HG03378 (cell line): Measurements from ENCODE around the gene TRABD2B.
"Not testable (repeated sequence)": the region's sequence is repeated elsewhere in the genome, so short reads cannot be mapped to it uniquely, and the experiment has no call there.

Experiments
- ATAC-seq: cut with Tn5 transposase; IDR thresholded peaks from one replicate; pipeline ENCODE4 v1.9.1; 2021; ENCODE audit warnings: mild to moderate bottlenecking, moderate library complexity; ENCODE audit not compliant: unreplicated experiment

Gene TRABD2B

GRCh38 chr1:47970882-47971281, 26.3 kb downstream of the TRABD2B start:
- no peak for ATAC-seq

DNA sequence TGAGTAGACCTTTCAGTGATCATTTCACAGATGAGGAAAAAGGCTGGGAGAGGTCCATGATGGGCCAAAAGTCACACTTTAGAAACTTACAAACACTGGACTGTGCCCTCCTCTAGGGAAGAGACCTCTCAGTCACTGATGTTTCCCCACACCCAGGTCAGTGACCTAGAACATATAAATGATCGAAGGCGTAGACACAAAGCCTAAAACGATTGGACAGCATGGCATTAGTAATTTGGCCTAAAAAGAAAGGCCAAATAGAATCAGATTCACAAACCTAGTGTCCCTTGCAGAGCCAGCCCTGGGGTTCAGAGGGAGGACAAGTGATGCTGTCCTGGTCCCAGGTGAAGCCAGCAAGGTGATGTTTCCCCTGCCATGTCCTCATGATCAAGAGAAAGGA, 27.7 kb downstream of the TRABD2B start:
- no peak for ATAC-seq

GRCh38 chr1:47968556-47968888, 28.7 kb downstream of the TRABD2B start:
- ATAC-seq, result no peak

DNA sequence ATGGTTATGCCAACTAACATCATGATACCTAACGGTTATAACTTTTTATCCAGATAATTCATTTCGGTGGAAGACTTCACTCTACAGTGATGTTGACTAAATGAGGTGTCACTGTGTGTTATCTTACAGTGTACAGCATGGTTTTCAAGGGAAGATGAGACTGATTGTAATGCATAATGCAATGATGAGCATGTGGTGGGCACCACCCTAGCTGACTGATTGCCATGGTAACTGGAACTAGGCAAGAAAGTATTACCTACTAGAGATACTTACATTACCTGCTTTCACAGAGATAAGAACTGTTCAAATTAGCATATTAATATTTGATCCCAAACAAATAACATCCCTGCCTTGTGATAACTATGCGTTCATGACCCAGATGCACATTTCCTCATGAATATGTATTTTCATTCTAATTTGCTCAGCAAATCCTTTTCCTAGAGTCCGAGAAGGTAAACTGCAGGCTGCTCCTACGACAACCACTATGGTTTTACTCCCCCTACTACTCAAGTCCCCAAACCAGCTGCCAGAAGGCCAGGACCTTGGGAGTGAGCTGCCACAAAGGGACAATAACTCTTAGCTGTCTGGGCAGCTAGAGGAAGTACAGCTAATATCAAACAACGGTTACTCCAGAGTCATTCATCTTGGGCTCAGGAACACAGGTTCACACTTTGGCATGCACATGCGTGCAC, 29.2 kb downstream of the TRABD2B start:
- no peak for ATAC-seq

DNA sequence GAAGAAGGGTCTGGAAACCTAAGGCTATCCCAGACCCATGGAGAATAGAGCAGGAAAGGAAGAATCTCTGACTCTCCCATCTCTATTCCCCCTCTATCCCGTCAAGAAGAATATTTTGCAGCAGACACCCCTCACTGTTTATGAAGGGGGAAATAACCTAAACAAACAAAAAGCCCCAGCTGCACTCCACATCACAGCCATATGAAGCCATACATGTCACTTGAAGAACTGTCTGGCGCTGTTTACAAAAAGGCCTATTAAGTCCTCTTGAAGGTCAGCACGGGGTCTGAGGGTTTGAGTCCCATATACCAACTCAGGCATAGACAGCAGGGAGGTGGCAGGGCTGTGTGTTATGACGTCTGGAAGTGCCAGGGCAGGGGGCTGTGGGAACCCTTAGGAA, 31.4 kb downstream of the TRABD2B start:
- no peak for ATAC-seq

- no peak for ATAC-seq
These were observed 32.5 kb downstream of the TRABD2B start for GRCh38 chr1:47964636-47965035.

GRCh38 chr1:47963568-47964358, 33.4 kb downstream of the TRABD2B start:
- no peak for ATAC-seq

- no peak for ATAC-seq
These were observed 34.3 kb downstream of the TRABD2B start for GRCh38 chr1:47962750-47963492.

DNA sequence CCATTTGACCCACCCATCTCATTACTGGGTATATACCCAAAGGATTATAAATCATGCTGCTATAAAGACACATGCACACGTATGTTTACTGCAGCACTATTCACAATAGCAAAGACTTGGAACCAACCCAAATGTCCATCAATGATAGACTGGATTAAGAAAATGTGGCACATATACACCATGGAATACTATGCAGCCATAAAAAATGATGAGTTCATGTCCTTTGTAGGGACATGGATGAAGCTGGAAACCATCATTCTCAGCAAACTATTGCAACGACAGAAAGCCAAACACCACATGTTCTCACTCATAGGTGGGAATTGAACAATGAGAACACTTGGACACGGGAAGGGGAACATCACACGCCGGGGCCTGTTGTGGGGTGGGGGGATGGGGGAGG, 35.4 kb downstream of the TRABD2B start:
- ATAC-seq, result not testable (repeated sequence)

- ATAC-seq, result not testable (repeated sequence)
These were observed 40.7 kb downstream of the TRABD2B start for GRCh38 chr1:47956491-47956890.

DNA sequence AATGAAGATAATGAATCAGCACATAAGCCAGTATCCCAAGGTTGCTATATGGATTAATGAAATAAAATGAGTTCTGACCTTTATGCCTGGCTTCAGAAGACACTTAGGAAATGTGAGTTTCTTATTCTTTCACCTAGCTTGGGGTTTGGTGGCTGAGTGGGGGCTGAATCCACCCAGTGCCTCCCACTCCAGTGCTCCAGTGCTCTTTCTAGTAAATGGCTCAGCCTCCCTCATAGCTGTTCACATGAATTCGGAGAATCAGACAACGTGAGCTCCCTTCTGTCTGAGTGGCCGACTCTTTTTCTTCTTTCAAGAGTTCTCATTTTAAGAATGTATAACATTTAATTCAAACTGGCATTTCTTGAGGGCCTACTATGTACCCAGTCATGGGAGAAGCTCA, 43.5 kb downstream of the TRABD2B start:
- no peak for ATAC-seq

- no peak for ATAC-seq
These were observed 45.5 kb downstream of the TRABD2B start for GRCh38 chr1:47951545-47952235.

DNA sequence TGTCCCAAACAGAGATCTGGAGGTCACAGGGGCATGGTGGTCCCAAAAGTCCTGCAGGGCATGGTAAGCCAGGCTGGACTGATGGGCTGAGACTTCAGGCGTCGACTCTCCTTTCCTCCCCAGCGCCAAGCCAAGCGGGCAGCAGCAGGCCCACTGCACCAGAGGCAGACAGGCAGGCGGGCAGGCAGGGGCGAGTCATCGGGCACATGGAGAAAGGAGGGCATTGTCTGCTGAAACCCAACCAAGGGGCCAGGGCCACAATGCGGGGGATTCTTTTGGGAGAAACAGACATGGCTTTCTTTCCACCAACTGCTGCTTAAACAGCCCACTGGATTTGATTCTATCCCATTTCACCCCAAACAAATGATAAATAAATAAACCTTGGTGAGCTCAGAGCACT, 46.2 kb downstream of the TRABD2B start:
- no peak for ATAC-seq

- no peak for ATAC-seq
These were observed 46.7 kb downstream of the TRABD2B start for GRCh38 chr1:47950471-47950870.

DNA sequence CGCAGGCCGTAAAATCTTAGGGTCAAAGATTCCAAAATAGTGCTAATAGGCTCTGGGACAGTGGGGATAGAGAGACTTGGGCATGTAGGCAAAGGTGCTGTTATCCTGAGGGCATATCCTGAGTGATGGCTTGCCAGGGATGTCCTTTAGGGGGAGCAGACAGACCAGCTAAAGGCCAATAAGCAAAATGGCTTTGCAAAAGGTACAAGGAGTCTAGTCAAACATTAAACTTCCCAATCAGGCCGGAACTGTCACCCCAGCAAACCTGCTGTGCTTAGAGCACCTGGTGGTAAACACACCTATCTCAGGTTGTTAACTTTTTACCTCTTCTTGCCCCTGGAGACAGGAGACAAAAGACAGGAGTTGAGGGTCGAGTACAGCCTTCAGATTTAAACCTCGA, 49.1 kb downstream of the TRABD2B start:
- ATAC-seq, result no peak

- no peak for ATAC-seq
These were observed 49.7 kb downstream of the TRABD2B start for GRCh38 chr1:47947531-47947930.

GRCh38 chr1:47944561-47944960, 52.6 kb downstream of the TRABD2B start:
- no peak for ATAC-seq

- no peak for ATAC-seq
These were observed 55.0 kb downstream of the TRABD2B start for GRCh38 chr1:47942240-47942629.

GRCh38 chr1:47941609-47942239, 55.5 kb downstream of the TRABD2B start:
- ATAC-seq, result no peak

DNA sequence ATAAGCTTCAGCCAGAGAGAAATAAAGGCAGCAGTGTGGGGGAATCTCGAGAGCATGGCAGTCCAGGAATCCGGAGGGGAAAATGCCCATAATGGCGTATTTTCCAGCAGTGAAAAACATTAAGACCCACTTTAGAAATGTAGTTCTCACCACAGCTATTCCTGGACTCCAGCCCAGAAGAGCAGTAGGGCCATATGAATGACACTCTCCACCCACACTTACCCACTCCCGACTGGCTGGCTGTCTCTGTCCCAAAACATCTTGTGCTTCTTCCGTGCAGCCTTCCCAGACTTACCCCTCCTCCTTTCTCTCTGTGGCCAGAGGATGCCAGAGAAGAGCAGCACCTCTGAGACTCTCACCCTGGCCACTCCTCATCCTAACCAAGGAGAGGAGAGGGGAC, 56.4 kb downstream of the TRABD2B start:
- no peak for ATAC-seq

DNA sequence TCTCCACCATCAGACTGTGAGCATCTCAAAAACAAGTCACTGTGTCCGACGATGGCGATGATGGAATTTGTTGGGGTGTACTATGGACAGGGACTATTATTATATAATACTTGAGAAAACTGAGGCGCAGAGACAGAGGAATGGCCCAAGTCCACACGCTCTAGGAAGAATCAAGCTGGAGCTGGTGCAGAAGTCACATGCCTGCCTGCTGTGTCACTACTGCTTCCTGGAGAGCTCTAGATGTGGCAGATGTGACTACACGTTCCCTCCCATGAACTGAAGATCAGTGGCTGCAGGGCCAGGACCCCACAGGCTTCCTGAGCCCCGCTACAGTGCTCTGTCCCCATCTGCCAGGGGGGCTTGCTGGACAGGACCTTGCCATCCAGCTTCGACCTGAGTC, 56.9 kb downstream of the TRABD2B start:
- ATAC-seq, result no peak
